ENCODE measurements around the gene ABTB1. TPM values are rescaled to one million over a fixed set of nuclear protein-coding genes. Genes with fewer than 3 reads are reported as not detected.

Gene ABTB1
- total RNA-seq, 1 experiment from 2014 or later, result 27.2 TPM

- no peaks in the 10 kb centered on the region for H3K9me3 Mint-ChIP-seq (ENCODE audit: low read depth, unreplicated experiment)
- no peaks in the 10 kb centered on the region for H3K4me1 Mint-ChIP-seq (ENCODE audit: low read depth, unreplicated experiment)
- intact Hi-C loops (cut with micrococcal nuclease; ENCODE audit: unreplicated experiment), result loop anchor here (2.0 to 5.0 kb wide), 4 partner anchors 76 to 279 kb away; no protein-coding TSS in a partner anchor
- H3K4me3 Mint-ChIP-seq (ENCODE audit: low read depth, unreplicated experiment), result no peak overlapping the region
- no peak for DNase-seq
- TF ChIP-seq CTCF (IDR thresholded peaks at IDR 0.05; ENCODE audit: unreplicated experiment), result no peak
- H3K36me3 Mint-ChIP-seq (ENCODE audit: insufficient read depth, unreplicated experiment), result peaks cover 7% of the 10 kb centered on the region
- no peak overlapping the region for H3K27ac Mint-ChIP-seq (ENCODE audit: unreplicated experiment)
- CTCF ChIA-PET, result interaction anchor here (0.6 to 2.2 kb wide), 12 partner anchors 9 to 1717 kb away, joined by 3 to 30 read pairs (median 4); partner anchors contain the start of gene TPRA1
- H3K27me3 Mint-ChIP-seq (ENCODE audit: unreplicated experiment), result no peaks in the 10 kb centered on the region
- no TSS peak for BruUV-seq (replicated peaks)
Observed at GRCh38 chr3:127691489-127691888, 18.7 kb downstream of the ABTB1 start.

DNA sequence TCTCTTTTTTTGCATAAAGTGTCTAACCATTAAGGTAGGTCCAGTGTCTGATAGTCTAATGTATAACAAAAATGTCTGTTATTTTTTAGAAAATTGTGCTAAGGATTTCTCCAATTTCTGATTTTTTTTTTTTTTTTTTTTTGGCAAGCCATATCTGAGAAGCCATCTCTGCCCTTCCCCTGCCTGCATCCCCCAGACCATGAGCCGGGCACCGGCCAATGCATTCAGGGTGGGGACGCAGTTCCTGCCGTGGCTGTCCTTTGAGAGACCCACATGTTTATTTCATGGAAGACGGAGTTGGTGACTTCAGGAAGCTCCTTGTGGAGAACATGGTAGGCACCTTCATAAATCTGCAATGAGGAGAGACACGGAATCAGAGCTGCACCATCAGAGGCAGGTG lies 19.2 kb downstream of the ABTB1 start:
- H3K27ac Mint-ChIP-seq (ENCODE audit: unreplicated experiment), result no peak overlapping the region
- intact Hi-C loops (cut with micrococcal nuclease; ENCODE audit: unreplicated experiment), result loop anchor here (2.0 to 5.0 kb wide), 4 partner anchors 75 to 279 kb away; no protein-coding TSS in a partner anchor
- peaks cover 7% of the 10 kb centered on the region for H3K36me3 Mint-ChIP-seq (ENCODE audit: insufficient read depth, unreplicated experiment)
- DNase-seq, result no peak
- no peaks in the 10 kb centered on the region for H3K9me3 Mint-ChIP-seq (ENCODE audit: low read depth, unreplicated experiment)
- no peaks in the 10 kb centered on the region for H3K27me3 Mint-ChIP-seq (ENCODE audit: unreplicated experiment)
- no peaks in the 10 kb centered on the region for H3K4me1 Mint-ChIP-seq (ENCODE audit: low read depth, unreplicated experiment)
- CTCF ChIA-PET, result interaction anchor here (1.8 to 2.2 kb wide), 2 partner anchors 140 to 268 kb away, joined by 14 to 30 read pairs; no protein-coding TSS in a partner anchor
- no peak overlapping the region for H3K4me3 Mint-ChIP-seq (ENCODE audit: low read depth, unreplicated experiment)
- TF ChIP-seq CTCF (IDR thresholded peaks at IDR 0.05; ENCODE audit: unreplicated experiment), result no peak
- no TSS peak for BruUV-seq (replicated peaks)

DNA sequence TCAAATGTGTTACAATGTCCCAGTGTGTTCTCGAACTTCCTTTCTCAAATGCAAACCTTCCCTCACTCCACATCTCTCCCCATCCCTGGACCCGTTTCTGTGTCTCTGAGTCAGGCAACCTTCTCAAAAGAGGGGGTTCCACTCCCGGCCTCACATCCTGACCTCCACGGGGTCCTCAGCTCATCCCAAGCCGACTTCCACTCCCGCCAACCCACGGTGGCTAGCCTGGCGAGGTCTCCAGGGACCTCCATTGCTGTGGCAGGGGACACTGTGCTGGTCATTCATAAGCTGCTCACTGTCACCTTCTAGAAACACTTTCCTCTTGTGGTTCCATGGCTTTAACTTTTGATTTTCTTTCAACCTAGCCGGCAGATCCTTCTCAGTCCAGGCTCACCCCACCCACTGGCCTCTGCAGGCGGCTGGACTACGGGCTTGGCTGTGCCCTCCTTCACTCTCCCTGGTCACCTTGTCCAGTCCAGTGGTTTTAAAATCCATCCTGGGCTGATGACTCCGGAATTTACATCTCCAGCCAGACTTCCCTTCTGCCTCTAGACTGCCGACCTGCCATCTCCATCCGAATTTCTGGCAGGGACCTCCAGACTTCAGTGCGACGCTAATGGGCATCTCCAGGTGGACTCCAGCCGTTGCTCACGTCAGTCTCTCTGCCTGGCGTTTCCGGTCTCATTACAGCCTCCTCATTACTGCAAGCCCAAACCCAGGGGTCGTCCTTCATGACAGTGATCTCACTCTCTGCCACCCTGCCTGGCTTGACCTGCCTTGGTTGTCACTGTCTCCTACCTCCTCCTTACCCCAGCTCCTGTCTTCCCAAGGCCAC lies 20.0 kb downstream of the ABTB1 start:
- CTCF ChIA-PET, result no interaction called here
- no peaks in the 10 kb centered on the region for H3K4me1 Mint-ChIP-seq (ENCODE audit: low read depth, unreplicated experiment)
- H3K27ac Mint-ChIP-seq (ENCODE audit: unreplicated experiment), result no peak overlapping the region
- H3K36me3 Mint-ChIP-seq (ENCODE audit: insufficient read depth, unreplicated experiment), result peaks cover 12% of the 10 kb centered on the region
- H3K4me3 Mint-ChIP-seq (ENCODE audit: low read depth, unreplicated experiment), result no peak overlapping the region
- BruUV-seq (replicated peaks), result no TSS peak
- H3K27me3 Mint-ChIP-seq (ENCODE audit: unreplicated experiment), result no peaks in the 10 kb centered on the region
- no peak for TF ChIP-seq CTCF (IDR thresholded peaks at IDR 0.05; ENCODE audit: unreplicated experiment)
- no peak for DNase-seq
- intact Hi-C loops (cut with micrococcal nuclease; ENCODE audit: unreplicated experiment), result loop anchor here (5.0 kb wide), 2 partner anchors 75 to 115 kb away; no protein-coding TSS in a partner anchor
- no peaks in the 10 kb centered on the region for H3K9me3 Mint-ChIP-seq (ENCODE audit: low read depth, unreplicated experiment)

GRCh38 chr3:127693336-127693843 lies 20.6 kb downstream of the ABTB1 start:
- CTCF ChIA-PET, result interaction anchor here (0.9 to 1.5 kb wide), 2 partner anchors 138 to 229 kb away, joined by 3 to 20 read pairs; no protein-coding TSS in a partner anchor
- peaks cover 12% of the 10 kb centered on the region for H3K36me3 Mint-ChIP-seq (ENCODE audit: insufficient read depth, unreplicated experiment)
- no peak for DNase-seq
- H3K4me1 Mint-ChIP-seq (ENCODE audit: low read depth, unreplicated experiment), result no peaks in the 10 kb centered on the region
- no peaks in the 10 kb centered on the region for H3K9me3 Mint-ChIP-seq (ENCODE audit: low read depth, unreplicated experiment)
- no peak for TF ChIP-seq CTCF (IDR thresholded peaks at IDR 0.05; ENCODE audit: unreplicated experiment)
- no peak overlapping the region for H3K27ac Mint-ChIP-seq (ENCODE audit: unreplicated experiment)
- no TSS peak for BruUV-seq (replicated peaks)
- no peak overlapping the region for H3K4me3 Mint-ChIP-seq (ENCODE audit: low read depth, unreplicated experiment)
- intact Hi-C loops (cut with micrococcal nuclease; ENCODE audit: unreplicated experiment), result loop anchor here (5.0 kb wide), 2 partner anchors 74 to 116 kb away; no protein-coding TSS in a partner anchor
- H3K27me3 Mint-ChIP-seq (ENCODE audit: unreplicated experiment), result no peaks in the 10 kb centered on the region
